ENCODE results near the gene ZFYVE1. TPM values are rescaled to one million over a fixed set of nuclear protein-coding genes. Genes with fewer than 3 reads are reported as not detected.
"Not testable (repeated sequence)": the region's sequence is repeated elsewhere in the genome, so short reads cannot be mapped to it uniquely, and the experiment has no call there.

Gene ZFYVE1
- total RNA-seq, 1 donor from 2014 or later: 17.1 TPM

DNA sequence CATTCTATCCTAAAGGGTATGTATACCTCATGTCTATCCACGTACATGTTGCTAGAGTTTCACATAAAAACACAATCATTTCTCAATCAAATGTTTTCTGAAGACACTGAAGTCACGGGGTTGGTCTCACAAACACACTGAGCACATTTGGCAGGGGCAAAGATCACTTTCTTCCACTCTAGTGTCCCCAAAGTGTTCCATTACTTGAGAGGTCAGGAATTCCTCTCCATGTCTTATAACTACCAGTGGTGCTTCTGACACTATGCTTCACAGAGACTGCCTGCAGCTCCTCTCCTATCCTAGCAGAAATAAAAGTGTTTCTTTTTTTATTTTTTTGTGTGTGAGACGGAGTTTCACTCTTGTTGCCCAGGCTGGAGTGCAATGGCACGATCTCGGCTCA, 19.1 kb downstream of the ZFYVE1 start:
- intact Hi-C loops (cut with micrococcal nuclease): no loop called here

DNA sequence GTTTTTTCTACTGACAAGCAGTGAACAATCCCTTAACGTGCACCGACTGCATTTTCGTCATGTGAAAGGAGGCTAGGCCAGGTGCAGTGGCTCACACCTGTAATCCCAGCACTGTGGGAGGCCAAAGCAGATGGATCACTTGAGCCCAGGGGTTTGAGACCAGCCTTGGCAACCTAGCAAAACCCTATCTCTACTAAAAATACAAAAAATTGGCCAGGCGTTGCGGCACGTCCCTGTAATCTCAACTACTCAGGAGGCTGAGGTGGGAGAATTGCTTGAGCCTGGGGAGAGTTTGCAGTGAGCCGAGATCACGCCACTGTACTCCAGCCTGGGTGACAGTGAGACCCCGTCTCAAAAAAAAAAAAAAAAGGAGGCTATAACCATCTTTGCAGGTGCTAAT, 22.3 kb downstream of the ZFYVE1 start:
- intact Hi-C loops (cut with micrococcal nuclease): not testable (repeated sequence)

- intact Hi-C loops (cut with micrococcal nuclease): no loop called here
Measured at GRCh38 chr14:73003681-73004080, 23.2 kb downstream of the ZFYVE1 start.

DNA sequence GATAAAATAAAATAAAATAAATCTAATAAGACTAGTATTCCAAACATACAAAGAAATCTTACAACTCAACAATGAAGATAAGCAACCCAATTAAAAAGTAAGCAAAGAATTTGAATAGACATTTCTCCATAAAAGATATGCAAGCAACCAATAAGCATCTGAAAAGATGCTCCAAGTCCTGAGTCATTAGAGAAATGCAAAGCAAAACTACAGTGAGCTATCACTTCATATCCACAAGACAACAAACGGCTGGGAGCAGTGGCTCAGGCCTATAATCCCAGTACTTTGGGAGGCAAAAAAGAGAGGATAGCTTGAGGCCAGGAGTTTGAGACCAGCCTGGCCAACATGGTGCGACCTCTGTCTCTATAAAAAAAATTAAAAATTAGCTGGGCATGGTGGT, 26.8 kb downstream of the ZFYVE1 start:
- intact Hi-C loops (cut with micrococcal nuclease): no loop called here

- intact Hi-C loops (cut with micrococcal nuclease): no loop called here
Measured at GRCh38 chr14:72999316-72999715, 27.6 kb downstream of the ZFYVE1 start.

DNA sequence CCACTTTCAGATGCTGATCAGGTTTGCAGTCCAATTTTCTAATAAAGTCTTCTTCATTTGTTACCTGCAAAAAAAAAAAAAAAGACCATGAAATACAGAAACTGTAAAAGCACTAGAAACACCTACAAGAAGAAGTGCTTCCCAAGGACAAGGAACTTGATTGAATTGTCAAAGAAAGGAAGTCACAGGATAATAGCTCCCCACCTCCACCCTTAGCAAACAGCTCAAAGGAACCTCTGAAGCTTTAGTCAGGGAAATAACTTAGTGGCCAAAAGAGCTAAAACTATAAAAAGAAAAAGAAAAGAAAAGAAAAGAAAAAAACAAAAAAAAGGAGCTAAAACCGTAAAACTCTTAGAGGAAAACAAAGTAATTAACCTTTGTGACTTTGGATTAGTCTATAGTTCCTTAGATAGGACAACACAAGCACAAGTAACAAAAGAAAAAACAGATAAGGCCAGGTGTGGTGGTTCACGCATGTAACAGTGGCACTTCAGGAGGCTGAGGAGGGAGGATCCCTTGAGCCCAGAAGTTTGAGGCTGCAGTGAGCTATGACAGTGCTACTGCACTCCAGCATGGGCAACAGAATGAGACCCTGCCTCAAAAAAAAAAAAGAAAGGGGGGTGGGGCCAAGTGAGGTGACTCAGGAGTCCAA, 28.5 kb downstream of the ZFYVE1 start:
- intact Hi-C loops (cut with micrococcal nuclease): no loop called here

GRCh38 chr14:72996916-72997315, 30.0 kb downstream of the ZFYVE1 start:
- intact Hi-C loops (cut with micrococcal nuclease): no loop called here

- intact Hi-C loops (cut with micrococcal nuclease): no loop called here
Measured at GRCh38 chr14:72990171-72990570, 36.7 kb downstream of the ZFYVE1 start.

- intact Hi-C loops (cut with micrococcal nuclease): no loop called here
Measured at GRCh38 chr14:72986857-72987256, 40.0 kb downstream of the ZFYVE1 start.

DNA sequence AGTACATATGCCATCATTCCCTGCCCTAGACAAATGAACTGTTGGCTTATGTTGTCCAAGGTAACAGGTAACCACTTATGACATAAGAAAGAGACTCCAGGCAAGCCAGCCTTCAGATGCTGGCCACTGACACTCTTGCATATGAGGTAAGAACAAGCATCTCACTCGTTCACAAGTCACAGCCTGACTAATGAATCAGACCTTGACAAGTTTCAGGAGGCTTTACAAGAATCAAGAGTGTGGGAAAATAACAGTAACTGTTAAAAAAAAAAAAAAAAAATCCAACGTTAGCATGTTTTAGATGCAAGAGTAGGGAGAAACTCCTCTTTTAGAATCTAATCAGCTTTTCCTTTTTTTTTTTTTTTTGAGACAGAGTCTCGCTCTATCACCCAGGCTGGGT, 40.7 kb downstream of the ZFYVE1 start:
- intact Hi-C loops (cut with micrococcal nuclease): no loop called here

- intact Hi-C loops (cut with micrococcal nuclease): no loop called here
Measured at GRCh38 chr14:72982146-72982708, 44.7 kb downstream of the ZFYVE1 start.

DNA sequence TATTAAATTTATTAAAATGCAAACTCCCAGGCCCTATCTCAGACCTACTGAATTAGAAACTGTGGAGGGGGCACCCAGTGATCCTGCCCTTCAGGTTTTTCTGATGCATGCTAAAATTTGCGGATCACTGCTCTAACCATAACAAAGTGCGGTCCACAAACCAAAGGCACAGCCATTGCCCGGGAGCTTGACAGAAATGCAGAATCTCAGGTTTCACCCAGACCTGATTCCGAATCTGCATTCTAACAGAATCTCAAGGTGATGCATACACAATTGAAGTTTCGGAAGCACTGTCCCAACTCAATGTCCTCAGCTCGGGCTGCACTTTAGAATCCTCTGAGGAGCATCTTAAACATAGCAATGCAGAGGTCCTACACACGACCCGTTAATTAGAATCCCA, 46.0 kb downstream of the ZFYVE1 start:
- intact Hi-C loops (cut with micrococcal nuclease): no loop called here

DNA sequence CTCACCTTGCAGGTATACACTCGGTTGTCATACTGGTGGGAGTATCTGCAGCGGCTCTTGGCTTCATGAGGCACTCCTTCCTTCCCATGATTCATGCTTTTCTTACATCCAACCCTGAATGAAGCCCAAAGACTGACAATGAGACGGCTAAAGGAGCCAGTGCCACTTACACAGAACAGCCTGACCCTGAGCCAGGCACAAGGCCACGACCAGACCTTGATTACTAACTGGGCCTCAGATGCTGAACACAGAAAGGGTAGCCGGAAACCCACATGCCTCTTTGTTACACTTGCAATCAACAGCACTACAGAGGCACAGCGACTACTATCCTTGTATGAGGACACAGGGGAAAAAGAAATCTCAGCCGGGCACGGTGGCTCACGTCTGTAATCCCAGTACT, 48.0 kb downstream of the ZFYVE1 start:
- intact Hi-C loops (cut with micrococcal nuclease): no loop called here

DNA sequence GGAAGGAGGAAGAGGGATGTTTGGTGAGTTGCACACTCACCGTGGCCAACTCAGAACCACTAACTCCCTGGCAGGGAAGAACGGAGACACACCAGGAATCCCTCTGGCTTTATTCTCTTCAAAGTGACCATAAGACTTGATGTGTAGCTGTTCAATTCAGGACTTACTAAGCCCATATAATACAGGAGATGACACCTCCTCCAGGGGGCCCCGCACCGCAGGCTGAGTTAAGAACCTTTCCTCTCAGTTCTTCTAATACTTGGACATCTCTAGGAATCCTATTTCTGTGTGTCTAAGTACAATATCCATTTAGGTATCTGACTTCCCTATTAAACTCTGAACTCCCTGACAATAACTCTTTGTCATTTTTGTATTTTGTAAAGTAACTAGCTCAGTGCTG, 51.1 kb downstream of the ZFYVE1 start:
- intact Hi-C loops (cut with micrococcal nuclease): no loop called here

- intact Hi-C loops (cut with micrococcal nuclease): no loop called here
Measured at GRCh38 chr14:72974661-72975060, 52.2 kb downstream of the ZFYVE1 start.

DNA sequence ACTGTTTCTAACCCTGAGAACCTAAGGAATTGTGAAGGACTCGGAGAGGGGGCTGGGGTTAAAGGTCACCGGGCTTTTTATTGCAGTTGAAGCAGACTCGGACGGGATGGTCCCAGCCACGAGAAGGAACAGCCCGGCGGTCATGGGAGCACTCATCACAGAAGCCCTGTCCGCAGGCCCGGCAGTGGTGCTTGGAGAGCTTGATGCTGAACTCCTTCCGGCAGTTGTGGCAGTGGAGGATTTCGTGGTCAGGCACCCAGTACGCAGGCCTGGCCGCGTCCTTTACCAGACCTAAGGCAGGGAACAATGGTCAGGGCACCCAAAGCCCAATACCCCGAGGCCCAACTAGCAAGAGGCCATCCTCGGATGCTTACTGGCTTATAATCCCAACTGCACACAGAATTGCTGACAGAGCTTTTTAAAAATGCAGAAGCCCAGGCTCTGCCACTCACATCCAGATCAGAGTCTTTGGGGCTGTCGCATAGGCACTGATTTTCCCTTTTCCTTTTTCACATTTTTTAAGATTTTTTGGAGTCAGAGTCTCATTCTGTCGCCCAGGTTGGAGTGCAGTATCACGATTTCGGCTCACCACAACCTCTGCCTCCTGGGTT, 56.0 kb downstream of the ZFYVE1 start:
- intact Hi-C loops (cut with micrococcal nuclease): no loop called here

DNA sequence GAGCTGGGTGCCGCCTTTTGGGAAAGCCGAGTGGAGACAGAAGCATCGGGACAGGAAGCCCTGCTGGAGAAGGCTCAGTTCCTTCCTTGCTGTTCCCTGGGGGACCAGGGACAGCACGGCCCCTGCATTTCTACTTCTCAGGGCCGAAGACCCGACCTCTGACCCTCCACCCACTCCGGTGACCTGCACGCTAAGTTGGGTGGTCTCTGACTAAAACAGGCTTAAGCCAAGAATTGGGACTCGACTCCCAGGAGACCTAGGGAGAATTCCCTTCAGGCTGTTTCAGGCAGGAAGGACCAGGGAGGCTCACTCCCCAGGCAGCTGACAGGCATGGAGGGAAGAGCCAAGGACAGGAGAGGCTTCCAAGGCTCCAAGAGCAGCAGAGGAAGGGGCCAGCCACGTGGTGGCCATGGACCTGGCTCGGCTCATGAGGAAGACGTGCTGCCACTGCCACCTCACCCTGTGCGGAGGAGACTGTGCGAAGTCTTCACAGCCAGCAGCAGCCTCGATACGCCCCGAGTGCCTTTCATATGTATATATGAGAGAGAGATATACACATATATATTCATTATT, 56.8 kb downstream of the ZFYVE1 start:
- intact Hi-C loops (cut with micrococcal nuclease): no loop called here

GRCh38 chr14:72968316-72968715, 58.6 kb downstream of the ZFYVE1 start:
- intact Hi-C loops (cut with micrococcal nuclease): no loop called here

GRCh38 chr14:72966038-72966437, 60.9 kb downstream of the ZFYVE1 start:
- intact Hi-C loops (cut with micrococcal nuclease): no loop called here

- intact Hi-C loops (cut with micrococcal nuclease): no loop called here
Measured at GRCh38 chr14:72965249-72965648, 61.7 kb downstream of the ZFYVE1 start.

DNA sequence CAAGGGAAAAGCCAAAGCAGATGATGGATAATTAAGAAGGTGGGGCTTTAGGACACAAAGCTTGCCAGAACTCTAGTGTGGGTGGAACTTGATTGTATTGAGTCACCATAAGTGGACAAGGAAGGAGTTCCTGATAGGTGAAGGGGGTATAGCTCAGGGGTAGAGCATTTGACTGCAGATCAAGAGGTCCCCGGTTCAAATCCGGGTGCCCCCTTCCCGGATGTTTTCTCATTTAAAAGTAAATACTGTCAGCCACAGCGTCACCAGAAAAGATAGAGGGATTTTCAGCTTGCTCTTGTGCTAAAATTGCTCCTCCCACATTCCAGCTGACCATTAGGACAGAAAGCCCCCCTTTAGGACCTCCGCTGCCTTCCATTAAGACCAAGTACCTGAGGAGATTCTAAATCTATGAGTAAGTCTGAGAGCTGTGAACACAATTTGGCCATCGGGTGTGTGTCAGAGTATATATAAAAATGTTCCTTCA, 64.0 kb downstream of the ZFYVE1 start:
- intact Hi-C loops (cut with micrococcal nuclease): loop anchor here (1.0 kb wide), 1 partner anchor 95 kb away; the partner anchor contains the start of gene RBM25

DNA sequence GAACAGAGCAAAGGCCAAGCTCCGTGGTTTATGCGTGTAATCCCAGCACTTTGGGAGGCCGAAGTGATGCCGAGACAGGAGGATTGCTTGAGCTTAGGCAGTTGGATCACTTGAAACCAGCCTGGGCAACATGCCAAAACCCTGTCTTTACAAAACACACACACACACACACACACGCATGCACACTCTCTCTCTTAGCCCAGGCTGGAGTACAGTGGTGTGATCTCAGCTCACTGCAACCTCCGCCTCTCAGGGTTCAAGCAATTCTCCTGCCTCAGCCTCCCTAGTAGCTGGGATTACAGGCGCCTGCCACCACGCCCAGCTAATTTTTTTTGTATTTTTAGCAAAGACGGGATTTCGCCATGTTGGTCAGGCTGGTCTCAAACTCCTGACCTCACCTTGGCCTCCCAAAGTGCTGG, 64.6 kb downstream of the ZFYVE1 start:
- intact Hi-C loops (cut with micrococcal nuclease): not testable (repeated sequence)

All from T-helper 1 cell treated with Interleukin-12 subunit alpha and Interleukin-12 subunit beta and Interleukin-4 antibody, amounts not matched to agents 30 ng/mL and 1 ng/mL, for 36 hours (primary cell).